Fibroblast of pulmonary artery (primary cell): ENCODE measurements around the gene CBL.

Experiments
- DNase-seq: peaks from one replicate; pipeline ENCODE4 v3.0.0-alpha.2; 2010; ENCODE audit warnings: low read depth
- H3K4me3 ChIP-seq: replicated peaks from 2 replicates; pipeline ENCODE4 v1.5.1; 2011; ENCODE audit warnings: low read depth, mild to moderate bottlenecking, control low read depth, low read length, moderate library complexity
- CTCF ChIP-seq: IDR thresholded peaks from 2 replicates; pipeline ENCODE4 v1.5.1; 2011; ENCODE audit warnings: mild to moderate bottlenecking, control low read depth, low read length, inconsistent platforms; ENCODE audit errors: missing control alignments

The CBL gene

DNA sequence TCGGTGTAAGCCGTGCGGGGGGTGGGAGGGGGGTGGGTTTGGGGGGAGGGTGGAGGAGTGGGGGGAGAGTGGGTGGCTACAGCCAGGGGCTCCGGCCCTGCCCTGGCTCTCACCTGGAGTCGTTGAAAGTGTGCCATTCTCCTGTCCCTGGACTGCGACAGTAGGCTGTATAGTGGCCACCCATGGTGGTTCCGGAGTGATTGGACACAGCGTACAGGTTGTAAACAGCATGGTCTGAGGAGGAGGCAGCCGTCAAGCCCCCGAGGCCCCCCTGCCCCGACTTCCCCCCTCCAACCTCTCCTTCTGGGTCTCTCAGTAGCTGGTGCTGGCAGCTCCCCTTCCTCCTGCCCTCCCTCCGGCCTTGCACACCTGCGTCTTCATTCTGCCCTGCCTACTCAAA lies 150.9 kb downstream of the CBL start:
- peak overlapping the region; percentile 61 for H3K4me3 ChIP-seq
- no peak for DNase-seq
- TF ChIP-seq CTCF: no peak
